Skeletal muscle satellite cell (primary cell): Measurements from ENCODE around the gene PRELID2.

Experiments
- H3K27me3 ChIP-seq: 2 replicates; pipeline ENCODE4 v1.7.0; 2013; ENCODE audit warnings: low read length; ENCODE audit not compliant: control insufficient read depth, insufficient read depth
- H3K36me3 ChIP-seq: 2 replicates; pipeline ENCODE4 v1.7.0; 2013; ENCODE audit warnings: mild to moderate bottlenecking, control low read depth, low read length; ENCODE audit not compliant: insufficient read depth
- H3K4me1 ChIP-seq: 2 replicates; pipeline ENCODE4 v1.7.0; 2013; ENCODE audit warnings: low read length; ENCODE audit not compliant: control insufficient read depth, insufficient read depth
- H3K4me2 ChIP-seq: 2 replicates; pipeline ENCODE4 v1.7.0; 2013; ENCODE audit warnings: mild to moderate bottlenecking, low read length
- H3K4me3 ChIP-seq: 2 replicates; pipeline ENCODE4 v1.7.0; 2013; ENCODE audit warnings: low read length
- H3K9ac ChIP-seq: 2 replicates; pipeline ENCODE4 v1.7.0; 2013; ENCODE audit warnings: mild to moderate bottlenecking, low read depth, low read length, moderate library complexity
- H3K9me3 ChIP-seq: replicated peaks from 2 replicates; pipeline ENCODE4 v1.7.0; 2013; ENCODE audit warnings: mild to moderate bottlenecking, control low read depth, low read length

Gene PRELID2

GRCh38 chr5:145856285-145856818 is 21.2 kb upstream of the PRELID2 start:
- H3K4me3 ChIP-seq: peak overlapping the region; percentile 58
- H3K9ac ChIP-seq: peak overlapping the region; percentile 57

GRCh38 chr5:145855763-145856267 is 20.7 kb upstream of the PRELID2 start:
- H3K4me2 ChIP-seq: peak overlapping the region; percentile 80
- H3K4me1 ChIP-seq: peaks cover 18% of the 10 kb centered on the region
- peaks cover 3% of the 10 kb centered on the region for H3K27me3 ChIP-seq
- H3K4me3 ChIP-seq: peak overlapping the region; percentile 58
- no peaks in the 10 kb centered on the region for H3K9me3 ChIP-seq
- H3K36me3 ChIP-seq: no peaks in the 10 kb centered on the region
- peak overlapping the region; percentile 57 for H3K9ac ChIP-seq

More at GRCh38 chr5:145856285-145856818, 21.2 kb upstream of the PRELID2 start:
- Histone ChIP-seq H3K4me2 (peak overlapping the region; percentile 80), H3K27me3 (peaks cover 3% of the 10 kb centered on the region), H3K4me1 (peaks cover 18% of the 10 kb centered on the region), H3K9me3 (no peaks in the 10 kb centered on the region), H3K36me3 (no peaks in the 10 kb centered on the region)

- H3K9ac ChIP-seq: no peak overlapping the region
- H3K4me3 ChIP-seq: no peak overlapping the region
Measured at GRCh38 chr5:145854651-145855258, 19.6 kb upstream of the PRELID2 start.

GRCh38 chr5:145853781-145854376 is 18.7 kb upstream of the PRELID2 start:
- H3K4me2 ChIP-seq: no peak overlapping the region
- no peak overlapping the region for H3K4me3 ChIP-seq
- H3K9ac ChIP-seq: no peak overlapping the region
- H3K36me3 ChIP-seq: no peaks in the 10 kb centered on the region
- H3K9me3 ChIP-seq: no peaks in the 10 kb centered on the region
- peaks cover 21% of the 10 kb centered on the region for H3K4me1 ChIP-seq
- H3K27me3 ChIP-seq: no peaks in the 10 kb centered on the region

More at GRCh38 chr5:145854651-145855258, 19.6 kb upstream of the PRELID2 start:
- H3K9me3 ChIP-seq: no peaks in the 10 kb centered on the region
- H3K4me1 ChIP-seq: peaks cover 18% of the 10 kb centered on the region
- H3K27me3 ChIP-seq: no peaks in the 10 kb centered on the region
- H3K36me3 ChIP-seq: no peaks in the 10 kb centered on the region
- no peak overlapping the region for H3K4me2 ChIP-seq

GRCh38 chr5:145852990-145853389 is 17.8 kb upstream of the PRELID2 start:
- H3K4me2 ChIP-seq: no peak overlapping the region
- no peak overlapping the region for H3K4me3 ChIP-seq
- peaks cover 27% of the 10 kb centered on the region for H3K4me1 ChIP-seq
- no peaks in the 10 kb centered on the region for H3K36me3 ChIP-seq
- no peaks in the 10 kb centered on the region for H3K27me3 ChIP-seq
- no peak overlapping the region for H3K9ac ChIP-seq
- no peaks in the 10 kb centered on the region for H3K9me3 ChIP-seq

- no peak overlapping the region for H3K4me3 ChIP-seq
- H3K27me3 ChIP-seq: no peaks in the 10 kb centered on the region
- no peak overlapping the region for H3K9ac ChIP-seq
- H3K36me3 ChIP-seq: no peaks in the 10 kb centered on the region
- H3K9me3 ChIP-seq: no peaks in the 10 kb centered on the region
- peaks cover 17% of the 10 kb centered on the region for H3K4me1 ChIP-seq
- no peak overlapping the region for H3K4me2 ChIP-seq
Measured at GRCh38 chr5:145848854-145849253, 13.7 kb upstream of the PRELID2 start.

- Histone ChIP-seq H3K27me3 (no peaks in the 10 kb centered on the region), H3K4me2 (no peak overlapping the region)
Measured at GRCh38 chr5:145847499-145848497, 12.7 kb upstream of the PRELID2 start.

GRCh38 chr5:145846081-145846480 is 10.9 kb upstream of the PRELID2 start:
- Histone ChIP-seq H3K36me3 (no peaks in the 10 kb centered on the region), H3K4me2 (no peak overlapping the region), H3K27me3 (no peaks in the 10 kb centered on the region), H3K4me1 (peaks cover 17% of the 10 kb centered on the region), H3K9ac (no peak overlapping the region), H3K9me3 (no peaks in the 10 kb centered on the region), H3K4me3 (no peak overlapping the region)

More at GRCh38 chr5:145847499-145848497, 12.7 kb upstream of the PRELID2 start:
- no peak overlapping the region for H3K4me3 ChIP-seq
- no peaks in the 10 kb centered on the region for H3K9me3 ChIP-seq
- no peak overlapping the region for H3K9ac ChIP-seq
- H3K36me3 ChIP-seq: no peaks in the 10 kb centered on the region
- H3K4me1 ChIP-seq: peaks cover 17% of the 10 kb centered on the region

GRCh38 chr5:145841299-145841698 is 6.2 kb upstream of the PRELID2 start:
- no peak overlapping the region for H3K9ac ChIP-seq
- no peaks in the 10 kb centered on the region for H3K4me1 ChIP-seq
- no peaks in the 10 kb centered on the region for H3K27me3 ChIP-seq
- no peak overlapping the region for H3K4me2 ChIP-seq
- H3K36me3 ChIP-seq: no peaks in the 10 kb centered on the region
- no peaks in the 10 kb centered on the region for H3K9me3 ChIP-seq
- H3K4me3 ChIP-seq: no peak overlapping the region

GRCh38 chr5:145840458-145841132 is 5.5 kb upstream of the PRELID2 start:
- Histone ChIP-seq H3K36me3 (no peaks in the 10 kb centered on the region), H3K4me3 (no peak overlapping the region), H3K27me3 (no peaks in the 10 kb centered on the region), H3K4me2 (no peak overlapping the region), H3K9ac (no peak overlapping the region), H3K4me1 (peaks cover 6% of the 10 kb centered on the region), H3K9me3 (no peaks in the 10 kb centered on the region)
